BLaER1 treated with 17β-estradiol and CSF1 and Interleukin-3, amounts not matched to agents 10 nM and 100 nM (cell line): ENCODE results near the gene GALR2.

ENCODE experiments used
- H3K27ac ChIP-seq, 11 experiments: shearing (Covaris generic); formaldehyde crosslinking; 2 replicates each; pipeline ENCODE4 v1.8.1; 2022
- H3K27me3 ChIP-seq, 11 experiments: shearing (Covaris generic); formaldehyde crosslinking; 2 replicates each; pipeline ENCODE4 v1.8.1; 2022
- H3K36me3 ChIP-seq, 11 experiments: shearing (Covaris generic); formaldehyde crosslinking; 2 replicates each; pipeline ENCODE4 v1.8.1; 2022
- H3K4me1 ChIP-seq, 10 experiments: shearing (Covaris generic); formaldehyde crosslinking; 2 replicates each; pipeline ENCODE4 v1.8.1; 2022
- H3K4me2 ChIP-seq, 11 experiments: shearing (Covaris generic); formaldehyde crosslinking; 2 replicates each; pipeline ENCODE4 v1.8.1; 2022
- H3K4me3 ChIP-seq, 10 experiments: shearing (Covaris generic); formaldehyde crosslinking; 2 replicates each; pipeline ENCODE4 v1.8.1; 2022
- H3K9ac ChIP-seq, 11 experiments: shearing (Covaris generic); formaldehyde crosslinking; 2 replicates each; pipeline ENCODE4 v1.8.1; 2022
- H3K9me3 ChIP-seq, 11 experiments: shearing (Covaris generic); formaldehyde crosslinking; replicated peaks in 1 of 11; 2 replicates each; pipeline ENCODE4 v1.8.1; 2022
- H4K20me1 ChIP-seq, 11 experiments: shearing (Covaris generic); formaldehyde crosslinking; 2 replicates each; pipeline ENCODE4 v1.8.1; 2022
- Cebpa-rat ChIP-seq, 11 experiments: shearing (Covaris generic); IDR thresholded peaks; 2 replicates each; pipeline ENCODE4 v1.8.1; 2022

GALR2 gene

GRCh38 chr17:76122431-76123190 lies 48.0 kb downstream of the GALR2 start:
- peak overlapping the region in 10 of 11 experiments; percentile 81 to 90 (median 86); a peak in 20 of 22 replicates for H3K27ac ChIP-seq
- peak overlapping the region; percentile 67 to 86 (median 81); a peak in 20 of 22 replicates for H3K9ac ChIP-seq

GRCh38 chr17:76123191-76123499 lies 48.6 kb downstream of the GALR2 start:
- no peak for TF ChIP-seq Cebpa-rat (IDR thresholded peaks at IDR 0.05)
- Histone ChIP-seq H3K4me1 (peaks cover 14 to 62% (median 44%) of the 10 kb centered on the region in 10 experiments), H3K36me3 (no peaks in the 10 kb centered on the region), H3K4me3 (no peak overlapping the region), H3K9me3 (no peaks in the 10 kb centered on the region), H4K20me1 (no peaks in the 10 kb centered on the region), H3K27me3 (no peaks in the 10 kb centered on the region), H3K9ac (peak overlapping the region in 5 of 11 experiments; percentile 79 to 86 (median 81); a peak in 4 of 22 replicates), H3K4me2 (peak overlapping the region; percentile 95 to 99 (median 97)), H3K27ac (peak overlapping the region in 9 of 11 experiments; percentile 81 to 90 (median 86); a peak in 10 of 22 replicates)

More at GRCh38 chr17:76122431-76123190, 48.0 kb downstream of the GALR2 start:
- no peaks in the 10 kb centered on the region for H3K36me3 ChIP-seq
- no peaks in the 10 kb centered on the region for H4K20me1 ChIP-seq
- H3K4me3 ChIP-seq, result peak overlapping the region in 5 of 10 experiments; percentile 43 to 66 (median 54); a peak in 5 of 20 replicates
- peaks cover 14 to 58% (median 44%) of the 10 kb centered on the region in 10 experiments for H3K4me1 ChIP-seq
- H3K9me3 ChIP-seq, result no peaks in the 10 kb centered on the region
- TF ChIP-seq Cebpa-rat (IDR thresholded peaks at IDR 0.05), result no peak
- peak overlapping the region; percentile 95 to 99 (median 97) for H3K4me2 ChIP-seq
- H3K27me3 ChIP-seq, result no peaks in the 10 kb centered on the region

DNA sequence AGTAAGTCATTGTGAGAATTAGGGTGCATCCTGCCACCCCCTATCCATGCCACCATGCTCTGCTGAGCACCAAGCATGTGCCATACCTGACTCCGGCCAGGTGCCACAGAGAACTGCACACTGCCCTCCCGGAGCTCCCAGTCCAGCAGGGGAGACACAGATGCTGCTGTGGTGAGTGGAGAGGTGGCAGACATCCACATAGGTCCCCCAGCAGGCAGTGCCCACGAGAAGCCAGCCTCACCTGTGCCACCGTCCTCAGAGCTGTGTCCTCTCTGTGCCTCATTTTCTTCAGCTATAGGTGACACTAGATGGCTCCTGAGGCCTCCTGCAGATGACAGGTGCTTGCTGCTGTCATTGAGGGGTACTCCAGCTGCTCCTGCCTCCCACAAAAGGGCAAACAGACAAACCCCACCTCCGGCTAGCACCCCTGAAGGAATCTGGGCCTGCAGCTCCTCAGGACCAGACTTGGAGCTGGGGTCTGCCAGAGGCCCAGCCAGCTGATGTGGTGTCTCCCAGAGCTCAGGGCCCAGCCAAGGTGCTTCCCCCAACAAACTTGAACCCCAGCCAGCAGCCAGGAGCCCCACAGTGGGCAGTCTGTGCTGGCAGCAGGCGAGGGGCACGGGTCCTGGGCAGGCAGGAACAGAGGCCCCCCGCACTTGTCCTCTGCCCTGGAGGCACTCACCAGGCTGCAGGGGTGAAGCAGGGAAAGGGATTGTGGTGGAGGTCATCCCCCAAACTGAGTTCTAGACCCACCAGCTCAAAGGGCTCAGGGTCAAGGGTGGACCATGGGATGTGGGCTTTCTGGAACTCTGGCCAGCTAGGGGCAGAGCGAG lies 49.4 kb downstream of the GALR2 start:
- Histone ChIP-seq H3K9me3 (no peaks in the 10 kb centered on the region), H3K4me3 (no peak overlapping the region), H3K9ac (no peak overlapping the region), H4K20me1 (no peaks in the 10 kb centered on the region), H3K36me3 (no peaks in the 10 kb centered on the region), H3K4me1 (peaks cover 14 to 62% (median 44%) of the 10 kb centered on the region in 10 experiments), H3K27me3 (no peaks in the 10 kb centered on the region), H3K27ac (peak overlapping the region in 1 of 11 experiments; percentile 22; a peak in 2 of 22 replicates), H3K4me2 (peak overlapping the region in 2 of 11 experiments; percentile 6 to 96; a peak in 3 of 22 replicates)
- no peak for TF ChIP-seq Cebpa-rat (IDR thresholded peaks at IDR 0.05)

GRCh38 chr17:76124582-76125390 lies 50.2 kb downstream of the GALR2 start:
- no peak overlapping the region for H3K4me3 ChIP-seq
- no peaks in the 10 kb centered on the region for H3K36me3 ChIP-seq
- H4K20me1 ChIP-seq, result no peaks in the 10 kb centered on the region
- H3K4me1 ChIP-seq, result peaks cover 14 to 55% (median 37%) of the 10 kb centered on the region in 10 experiments
- H3K27me3 ChIP-seq, result no peaks in the 10 kb centered on the region
- H3K4me2 ChIP-seq, result no peak overlapping the region
- TF ChIP-seq Cebpa-rat (IDR thresholded peaks at IDR 0.05), result no peak
- H3K9ac ChIP-seq, result no peak overlapping the region
- no peaks in the 10 kb centered on the region for H3K9me3 ChIP-seq
- no peak overlapping the region for H3K27ac ChIP-seq

DNA sequence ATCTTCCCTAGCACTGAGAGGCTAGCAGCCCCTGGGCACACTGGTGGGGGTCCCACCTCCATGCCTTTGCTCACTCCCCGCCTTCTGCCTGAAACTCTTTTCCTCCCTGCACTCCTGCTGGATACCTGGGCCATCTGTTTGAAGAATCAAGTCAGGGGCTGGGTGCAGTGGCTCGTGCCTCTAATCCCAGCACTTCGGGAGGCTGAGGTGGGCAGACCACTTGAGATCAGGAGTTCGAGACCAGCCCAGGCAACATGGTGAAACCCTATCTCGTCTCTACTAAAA lies 50.8 kb downstream of the GALR2 start:
- Histone ChIP-seq H3K4me1 (peaks cover 14 to 49% (median 32%) of the 10 kb centered on the region in 10 experiments), H3K4me2 (no peak overlapping the region), H3K4me3 (no peak overlapping the region), H3K9me3 (no peaks in the 10 kb centered on the region), H4K20me1 (no peaks in the 10 kb centered on the region), H3K36me3 (no peaks in the 10 kb centered on the region), H3K27me3 (no peaks in the 10 kb centered on the region), H3K27ac (no peak overlapping the region), H3K9ac (no peak overlapping the region)
- no peak for TF ChIP-seq Cebpa-rat (IDR thresholded peaks at IDR 0.05)

DNA sequence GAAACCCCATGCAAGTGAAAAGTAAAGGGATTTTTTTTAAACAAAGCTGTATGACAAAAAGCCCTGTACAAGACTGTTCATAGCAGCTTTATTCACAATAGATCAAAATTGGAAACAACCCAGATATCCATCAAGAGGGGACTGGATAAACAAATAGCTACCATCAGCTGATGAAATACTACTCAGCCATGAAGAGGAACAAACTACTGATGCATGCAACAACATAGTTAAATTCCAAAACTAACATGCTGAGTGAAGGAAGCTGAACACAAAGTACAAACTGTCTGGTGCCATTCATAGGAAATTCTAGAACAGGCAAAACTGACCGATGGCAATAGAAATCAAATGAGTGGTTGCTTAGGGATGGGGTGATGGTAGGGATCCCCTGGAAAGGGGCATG lies 51.3 kb downstream of the GALR2 start:
- no peaks in the 10 kb centered on the region for H3K36me3 ChIP-seq
- H3K27ac ChIP-seq, result no peak overlapping the region
- no peak overlapping the region for H3K4me2 ChIP-seq
- no peak overlapping the region for H3K9ac ChIP-seq
- no peak overlapping the region for H3K4me3 ChIP-seq
- H3K9me3 ChIP-seq, result no peaks in the 10 kb centered on the region
- H3K4me1 ChIP-seq, result peaks cover 14 to 44% (median 26%) of the 10 kb centered on the region in 10 experiments
- H3K27me3 ChIP-seq, result no peaks in the 10 kb centered on the region
- no peak for TF ChIP-seq Cebpa-rat (IDR thresholded peaks at IDR 0.05)
- no peaks in the 10 kb centered on the region for H4K20me1 ChIP-seq
